Stomach (tissue), 9 donors: ENCODE results near the gene TAOK1. TPM values are rescaled to one million over a fixed set of nuclear protein-coding genes. Genes with fewer than 3 reads are reported as not detected.

Experiments
- DNase-seq, 2 donors: peaks; one replicate each; pipeline versions ENCODE4 v3.0.0 to v3.0.0-alpha.2; 2013 to 2019
- H3K27ac ChIP-seq, 5 donors: fragments of 200-600 bp in 4 of 5; sonication (generic) in 4 of 5; one replicate each; pipeline ENCODE4 v1.5.1; 2013 to 2019; ENCODE audit warnings: mild to moderate bottlenecking in 1 of 5, moderate library complexity in 1 of 5
- H3K27me3 ChIP-seq, 3 donors: fragments of 200-600 bp; sonication (generic); one replicate each; pipeline ENCODE4 v1.5.1; 2017 to 2019; ENCODE audit warnings: mixed run types in 1 of 3
- H3K36me3 ChIP-seq, 4 donors: fragments of 200-600 bp; sonication (generic); 1 replicate in 3 of 4; 2 replicates in 1 of 4; pipeline ENCODE4 v1.5.1; 2016 to 2019
- H3K4me1 ChIP-seq, 4 donors: fragments of 200-600 bp; sonication (generic); one replicate each; pipeline ENCODE4 v1.5.1; 2016 to 2019
- H3K4me3 ChIP-seq, 4 donors: fragments of 200-600 bp; sonication (generic) in 3 of 4; one replicate each; pipeline ENCODE4 v1.5.1; 2016 to 2019; ENCODE audit warnings: mild to moderate bottlenecking in 1 of 4
- H3K9me3 ChIP-seq, 4 donors: fragments of 200-600 bp; sonication (generic); one replicate each; pipeline ENCODE4 v1.5.1; 2016 to 2019
- EP300 ChIP-seq: sonication (generic); formaldehyde crosslinking; IDR thresholded peaks from one replicate; pipeline ENCODE4 v1.6.1; 2017; ENCODE audit warnings: antibody characterized with exemption
- POLR2A ChIP-seq, 4 donors: fragments of 450-650 bp; IDR thresholded peaks; one replicate each; pipeline ENCODE4 v1.6.1; 2016; ENCODE audit warnings: antibody characterized with exemption in 4 of 4, control low read depth in 2 of 4, mild to moderate bottlenecking in 1 of 4, moderate library complexity in 1 of 4
- POLR2AphosphoS5 ChIP-seq, 3 donors: sonication (generic); formaldehyde crosslinking; IDR thresholded peaks; one replicate each; pipeline ENCODE4 v1.6.1; 2016; ENCODE audit warnings: antibody characterized with exemption in 3 of 3
- WGBS, 5 donors: extraction: QIAGEN DNeasy Blood & Tissue Kit in 3 of 5; methylation state at CpG; one replicate each; pipeline versions ENCODE4 v1.1.5 to v1.1.7; 2013 to 2018; 5-methylcytosine and 5-hydroxymethylcytosine counted together
- intact Hi-C: fragments of 100-400 bp; cut with DNase I; formaldehyde crosslinking; loops from one replicate; pipeline ENCODE4 v1.15.1; 2023; ENCODE audit warnings: low total_unique reads
- polyA plus RNA-seq, 3 donors: library from polyadenylated mRNA; stranded (reverse); fragments of 200-250 nt; gene quantifications; one replicate each; pipeline ENCODE4 v1.2.3, GENCODE V29; 2013
- total RNA-seq, 5 donors: library from RNA; depleted of rRNA; stranded (reverse); fragments of >200 nt; gene quantifications; one replicate each; pipeline versions ENCODE4 v1.1.0 to v1.2.3, GENCODE V29; 2014 to 2016
- TF ChIP-seq, protein P1 (sequence below), 7 experiments: fragments of 450-650 bp in 4 of 7; fragments of 200-600 bp in 3 of 7; sonication (generic) in 3 of 7; IDR thresholded peaks; one replicate each; pipeline ENCODE4 v1.5.1; 2016 to 2019; ENCODE audit warnings: antibody characterized with exemption in 7 of 7, control low read depth in 2 of 7, mild to moderate bottlenecking in 1 of 7
- donor health status: healthy with polysubstance abuse.
- donor health status: Bipolar disorder and iron deficiency.
- donor health status: healthy.

The TAOK1 gene
- total and polyA plus RNA-seq, 8 donors, result 4.4 to 230 (median 44.7) TPM

DNA sequence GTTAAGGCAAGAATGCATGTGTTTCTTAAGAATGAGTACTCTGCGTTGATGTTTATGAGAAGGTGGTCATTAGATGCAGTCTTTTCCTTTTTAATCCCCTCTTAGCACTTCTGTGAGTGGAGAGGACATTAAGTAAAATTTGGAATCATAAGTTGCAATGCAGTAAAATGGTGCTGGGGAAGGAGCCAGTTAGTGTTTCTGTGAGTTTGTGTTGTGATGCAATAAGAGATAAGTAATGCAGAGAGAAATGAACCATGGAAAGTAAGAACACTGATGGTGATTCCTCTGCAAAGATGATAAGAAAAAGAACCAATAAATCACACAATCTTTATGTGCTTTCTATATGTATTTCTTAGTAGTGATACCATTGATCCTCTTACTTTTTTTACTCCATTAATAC lies 156.7 kb downstream of the TAOK1 start:
- Histone ChIP-seq H3K9me3 (no peaks in the 10 kb centered on the region), H3K4me3 (no peak overlapping the region), H3K36me3 (peaks cover 12 to 34% (median 26%) of the 10 kb centered on the region in 4 donors), H3K4me1 (peaks cover 0 to 9% (median 0%) of the 10 kb centered on the region in 4 donors), H3K27me3 (no peaks in the 10 kb centered on the region), H3K27ac (no peak overlapping the region)
- WGBS, 5 donors, result 82 to 96% (median 94%) methylated on average over 1 of the region's 1 CpG
- DNase-seq, result no peak
- intact Hi-C loops, result no loop called here
- no peak for TF ChIP-seq POLR2AphosphoS5 (IDR thresholded peaks at IDR 0.05)
- no peak for TF ChIP-seq EP300
- TF ChIP-seq, protein P1, sequence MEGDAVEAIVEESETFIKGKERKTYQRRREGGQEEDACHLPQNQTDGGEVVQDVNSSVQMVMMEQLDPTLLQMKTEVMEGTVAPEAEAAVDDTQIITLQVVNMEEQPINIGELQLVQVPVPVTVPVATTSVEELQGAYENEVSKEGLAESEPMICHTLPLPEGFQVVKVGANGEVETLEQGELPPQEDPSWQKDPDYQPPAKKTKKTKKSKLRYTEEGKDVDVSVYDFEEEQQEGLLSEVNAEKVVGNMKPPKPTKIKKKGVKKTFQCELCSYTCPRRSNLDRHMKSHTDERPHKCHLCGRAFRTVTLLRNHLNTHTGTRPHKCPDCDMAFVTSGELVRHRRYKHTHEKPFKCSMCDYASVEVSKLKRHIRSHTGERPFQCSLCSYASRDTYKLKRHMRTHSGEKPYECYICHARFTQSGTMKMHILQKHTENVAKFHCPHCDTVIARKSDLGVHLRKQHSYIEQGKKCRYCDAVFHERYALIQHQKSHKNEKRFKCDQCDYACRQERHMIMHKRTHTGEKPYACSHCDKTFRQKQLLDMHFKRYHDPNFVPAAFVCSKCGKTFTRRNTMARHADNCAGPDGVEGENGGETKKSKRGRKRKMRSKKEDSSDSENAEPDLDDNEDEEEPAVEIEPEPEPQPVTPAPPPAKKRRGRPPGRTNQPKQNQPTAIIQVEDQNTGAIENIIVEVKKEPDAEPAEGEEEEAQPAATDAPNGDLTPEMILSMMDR (IDR thresholded peaks at IDR 0.05), result no peak
- TF ChIP-seq POLR2A (IDR thresholded peaks at IDR 0.05), result no peak

DNA sequence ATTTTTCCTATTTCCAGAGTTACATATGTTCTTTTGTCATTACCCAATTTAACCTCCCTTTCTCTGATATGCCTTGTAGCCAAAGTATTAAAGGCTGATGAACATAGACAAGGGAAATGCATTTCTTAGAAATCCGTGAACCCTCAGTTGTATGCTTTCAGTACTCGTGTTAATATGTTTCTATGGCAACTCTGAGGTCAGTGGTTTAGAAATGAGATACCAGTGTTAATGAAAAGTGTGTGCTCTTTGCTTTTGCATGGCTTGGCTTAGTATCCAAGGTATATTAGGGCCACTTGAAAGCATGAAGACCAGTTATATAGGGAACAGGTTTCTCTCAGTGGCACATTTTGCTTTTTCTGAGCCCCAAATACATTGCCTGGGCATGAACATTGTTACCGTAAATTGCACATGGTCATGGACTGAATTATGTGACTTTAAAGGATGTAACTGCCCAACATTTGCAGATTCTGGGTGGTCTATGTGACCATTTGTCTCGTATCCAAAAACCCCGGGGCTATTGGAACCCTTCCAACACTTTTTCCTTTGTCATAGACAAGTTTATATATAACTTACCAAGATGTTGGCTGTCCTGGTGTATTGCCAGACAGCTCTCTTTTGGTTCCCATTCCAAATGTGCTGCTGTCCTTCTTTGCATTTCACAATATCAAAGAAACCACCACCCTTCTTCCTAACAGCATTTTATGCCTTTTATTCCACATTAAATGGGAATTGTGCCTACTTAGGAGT lies 159.2 kb downstream of the TAOK1 start:
- Histone ChIP-seq H3K4me3 (no peak overlapping the region), H3K4me1 (peaks cover 0 to 9% (median 0%) of the 10 kb centered on the region in 4 donors), H3K27ac (no peak overlapping the region), H3K27me3 (no peaks in the 10 kb centered on the region), H3K36me3 (peaks cover 0 to 9% (median 3%) of the 10 kb centered on the region in 4 donors), H3K9me3 (no peaks in the 10 kb centered on the region)
- DNase-seq, result peak in 1 of 2 donors; percentile 51
- intact Hi-C loops, result no loop called here
- TF ChIP-seq EP300 (no peak), POLR2A (IDR thresholded peaks at IDR 0.05) (no peak), POLR2AphosphoS5 (IDR thresholded peaks at IDR 0.05) (no peak)
- TF ChIP-seq, protein P1 (IDR thresholded peaks at IDR 0.05), result no peak
- WGBS, 5 donors, result 24 to 33% (median 30%) methylated on average over 5 of the region's 5 CpGs

DNA sequence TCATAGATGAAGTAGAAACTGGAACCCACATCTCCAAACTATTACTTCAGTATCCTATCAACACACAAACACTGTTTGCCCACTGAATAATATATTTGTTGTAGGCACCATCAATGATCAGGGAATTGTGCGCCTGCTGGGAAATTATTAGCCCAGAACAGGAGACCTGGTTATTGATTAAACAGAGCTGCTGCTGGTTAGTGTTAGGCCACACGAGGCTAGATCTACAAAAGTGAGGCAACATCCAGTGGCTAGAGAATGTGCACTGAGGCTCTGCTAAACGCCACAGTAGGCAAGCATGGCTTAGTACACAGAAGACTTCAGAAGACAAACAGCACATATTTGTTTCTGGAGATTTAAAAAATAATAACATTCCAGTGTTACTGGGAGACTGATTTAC lies 165.7 kb downstream of the TAOK1 start:
- TF ChIP-seq, protein P1 (IDR thresholded peaks at IDR 0.05), result no peak
- TF ChIP-seq EP300 (no peak), POLR2A (IDR thresholded peaks at IDR 0.05) (no peak), POLR2AphosphoS5 (IDR thresholded peaks at IDR 0.05) (no peak)
- Histone ChIP-seq H3K9me3 (no peaks in the 10 kb centered on the region), H3K36me3 (no peaks in the 10 kb centered on the region), H3K4me1 (peaks cover 0 to 27% (median 15%) of the 10 kb centered on the region in 4 donors), H3K27me3 (no peaks in the 10 kb centered on the region), H3K4me3 (no peak overlapping the region), H3K27ac (no peak overlapping the region)
- DNase-seq, result peak in 1 of 2 donors; percentile 68
- intact Hi-C loops, result no loop called here
- WGBS, 5 donors, result 24 to 54% (median 40%) methylated on average over 3 of the region's 3 CpGs

DNA sequence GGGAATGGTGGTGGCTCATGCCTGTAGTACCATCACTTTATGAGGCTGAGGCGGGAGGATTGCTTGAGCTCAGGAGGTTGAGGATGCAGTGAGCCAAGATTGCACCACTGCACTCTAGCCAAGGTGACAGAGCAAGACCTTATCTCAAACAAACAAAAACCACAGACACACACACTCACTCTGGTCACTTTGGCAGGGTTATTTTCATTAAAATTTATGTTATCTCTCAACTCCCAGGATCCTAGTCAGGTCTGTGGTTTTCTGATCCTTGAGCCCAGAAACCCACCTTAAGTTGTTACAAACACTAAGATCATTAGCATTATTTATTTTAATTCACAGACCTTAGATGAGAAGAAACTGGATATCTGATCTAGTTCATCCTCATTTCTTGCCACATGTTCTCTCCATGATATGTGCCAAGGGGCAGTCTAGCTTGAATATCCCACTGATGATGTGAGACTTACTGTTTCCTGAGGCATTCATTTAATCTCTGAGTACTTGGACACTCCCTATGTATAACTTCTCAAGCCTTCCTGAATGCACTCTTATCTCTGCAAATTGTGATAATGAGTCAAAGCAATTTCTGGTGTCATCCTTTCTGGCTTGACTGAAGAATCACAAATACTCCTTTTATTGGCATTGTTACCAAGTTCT lies 167.0 kb downstream of the TAOK1 start:
- no peak for DNase-seq
- WGBS, 5 donors, result 68 to 79% (median 75%) methylated on average over 1 of the region's 1 CpG
- intact Hi-C loops, result no loop called here
- H3K4me3 ChIP-seq, result no peak overlapping the region
- peaks cover 0 to 11% (median 8%) of the 10 kb centered on the region in 4 donors for H3K36me3 ChIP-seq
- no peaks in the 10 kb centered on the region for H3K27me3 ChIP-seq
- H3K27ac ChIP-seq, result no peak overlapping the region
- H3K4me1 ChIP-seq, result peaks cover 0 to 41% (median 20%) of the 10 kb centered on the region in 4 donors
- TF ChIP-seq POLR2AphosphoS5 (IDR thresholded peaks at IDR 0.05) (no peak), POLR2A (IDR thresholded peaks at IDR 0.05) (no peak), EP300 (no peak)
- TF ChIP-seq, protein P1 (IDR thresholded peaks at IDR 0.05), result no peak
- H3K9me3 ChIP-seq, result no peaks in the 10 kb centered on the region
